GM19351 (cell line): ENCODE results near the gene TREML4.
"Not testable (repeated sequence)": the region's sequence is repeated elsewhere in the genome, so short reads cannot be mapped to it uniquely, and the experiment has no call there.

Experiments used
- ATAC-seq: cut with Tn5 transposase; IDR thresholded peaks from one replicate; pipeline ENCODE4 v1.9.1; 2021; ENCODE audit warnings: mild to moderate bottlenecking, moderate library complexity; ENCODE audit not compliant: unreplicated experiment

Gene TREML4, protein sequence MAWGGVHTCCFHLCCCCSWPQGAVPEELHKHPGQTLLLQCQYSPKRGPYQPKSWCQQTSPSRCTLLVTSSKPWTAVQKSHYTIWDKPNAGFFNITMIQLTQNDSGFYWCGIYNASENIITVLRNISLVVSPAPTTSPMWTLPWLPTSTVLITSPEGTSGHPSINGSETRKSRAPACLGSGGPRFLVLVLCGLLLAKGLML

DNA sequence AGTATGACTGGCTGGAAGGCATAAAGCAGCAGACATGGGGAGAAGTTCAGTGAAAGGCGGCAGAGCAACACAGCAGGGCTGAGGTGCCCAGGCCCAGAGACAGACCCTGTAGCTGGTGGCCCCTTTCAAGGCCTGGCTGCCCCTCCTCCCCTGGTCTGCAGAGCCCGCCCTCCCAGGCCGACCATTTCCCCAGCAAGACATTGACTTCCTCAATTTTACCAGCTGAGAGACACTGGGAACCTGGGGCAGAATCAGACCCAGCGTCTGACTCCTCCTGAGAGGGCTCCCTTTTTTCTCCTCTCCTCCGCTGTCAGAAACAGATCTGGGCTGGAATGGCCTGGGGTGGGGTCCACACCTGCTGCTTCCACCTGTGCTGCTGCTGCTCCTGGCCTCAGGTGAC is at the start of gene TREML4:
TREML4 (plus strand) TSS at position 254 of the 400 bp plus-strand sequence; CDS start at position 333, 79 bp downstream.
- no peak for ATAC-seq

DNA sequence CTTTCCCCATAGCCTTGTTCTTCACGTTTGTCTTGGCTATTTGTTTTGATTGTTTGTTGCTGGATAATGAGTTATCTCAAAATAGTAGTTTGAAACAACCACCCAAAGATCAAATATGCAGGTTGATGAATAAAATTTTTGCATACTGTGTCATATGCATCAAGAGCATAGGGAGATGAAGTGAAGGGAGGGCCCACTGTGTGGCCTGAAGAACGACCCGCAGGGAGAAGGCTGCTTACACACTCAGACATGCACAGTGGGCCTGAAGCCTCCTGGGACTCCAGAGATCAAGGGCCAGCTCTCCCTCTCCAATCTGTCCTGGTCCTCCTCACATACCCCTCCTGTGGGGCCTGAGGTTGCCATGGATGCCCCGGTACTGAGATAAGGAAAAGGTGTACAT is 49.0 kb upstream of the TREML4 start:
- ATAC-seq = no peak

DNA sequence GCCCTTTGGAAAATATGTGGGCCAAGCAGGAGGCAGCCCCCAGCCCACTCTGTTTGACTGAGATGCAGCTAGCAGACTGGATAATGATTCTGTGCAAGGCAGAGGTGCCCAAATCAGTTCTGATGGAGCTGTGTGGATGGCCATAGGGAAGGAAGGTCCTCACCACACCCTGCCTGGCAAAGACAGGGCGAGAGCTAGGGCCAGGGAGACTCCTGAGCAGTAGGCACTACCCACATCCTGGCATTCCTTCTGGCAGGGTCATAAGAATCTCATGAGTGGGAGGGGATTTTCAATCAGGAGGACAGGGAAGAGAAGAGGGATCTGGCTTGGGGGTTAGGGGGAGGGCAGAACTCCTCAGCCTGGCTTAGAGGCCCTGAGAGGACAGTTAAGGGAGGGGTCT is 46.6 kb upstream of the TREML4 start:
- ATAC-seq = no peak

DNA sequence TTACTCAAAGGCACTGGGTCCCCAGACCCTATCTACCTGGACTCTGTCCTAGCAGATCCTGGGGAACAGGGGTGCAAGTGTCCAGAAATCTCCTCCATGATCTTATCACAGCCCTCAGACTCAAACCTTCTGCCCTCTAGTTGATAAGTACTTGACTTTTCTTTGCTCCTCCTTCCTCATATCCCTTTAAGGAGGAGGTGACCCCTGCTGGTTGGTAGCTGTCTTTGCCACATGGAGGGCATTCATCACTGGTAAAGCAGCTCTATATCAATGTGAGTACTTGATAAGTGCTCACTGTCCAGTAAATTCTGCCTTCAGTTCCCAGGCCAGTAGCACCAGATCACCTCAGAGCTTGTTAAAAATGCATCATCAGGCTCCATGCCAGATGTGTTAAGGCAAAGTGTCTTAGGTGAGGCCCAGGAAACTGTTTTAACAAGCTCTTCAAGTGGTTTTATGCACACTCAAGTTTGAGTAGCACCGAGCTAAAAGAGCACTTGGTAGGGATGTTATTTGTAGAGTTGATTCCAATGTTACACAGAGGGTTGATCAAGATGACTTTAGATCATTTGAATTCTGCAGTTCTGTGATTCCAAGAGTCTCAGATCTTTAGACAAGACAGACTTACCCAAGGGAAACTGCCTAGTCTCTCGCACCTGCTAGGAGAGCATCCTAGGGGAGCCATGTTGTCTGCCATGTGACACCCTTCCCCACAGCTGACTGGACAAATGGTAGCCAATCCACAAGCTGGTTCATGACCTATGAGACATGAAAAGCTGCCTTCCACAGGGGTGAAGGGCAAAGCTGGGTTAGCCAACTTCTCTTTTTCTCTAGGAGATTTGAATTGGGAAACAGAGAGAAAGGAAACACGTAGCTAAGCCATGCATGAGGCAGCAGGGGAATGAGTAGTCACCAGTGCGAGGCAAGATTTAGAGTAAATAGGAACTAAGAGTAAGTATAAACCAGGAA is 45.8 kb upstream of the TREML4 start:
- ATAC-seq = no peak

DNA sequence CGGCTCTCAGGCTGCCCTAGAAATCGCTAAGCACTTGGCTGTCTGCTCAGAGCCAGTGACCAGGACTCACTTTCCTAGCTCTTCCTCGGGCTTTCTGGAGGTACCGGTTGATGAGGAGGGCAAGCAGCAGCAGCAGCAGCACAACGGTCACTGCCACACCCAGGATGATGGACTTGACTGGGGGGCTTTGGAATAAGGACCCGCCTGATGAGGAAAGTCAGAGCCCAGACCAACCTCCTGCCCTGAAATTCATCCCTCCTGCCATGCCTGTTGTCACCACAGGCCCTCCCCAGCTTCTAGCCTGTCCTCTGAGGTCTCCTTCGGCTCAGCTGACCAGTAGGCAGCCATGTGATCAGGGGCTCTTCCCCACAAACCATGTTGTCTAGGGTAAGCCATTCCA is 43.4 kb upstream of the TREML4 start:
- ATAC-seq = no peak

DNA sequence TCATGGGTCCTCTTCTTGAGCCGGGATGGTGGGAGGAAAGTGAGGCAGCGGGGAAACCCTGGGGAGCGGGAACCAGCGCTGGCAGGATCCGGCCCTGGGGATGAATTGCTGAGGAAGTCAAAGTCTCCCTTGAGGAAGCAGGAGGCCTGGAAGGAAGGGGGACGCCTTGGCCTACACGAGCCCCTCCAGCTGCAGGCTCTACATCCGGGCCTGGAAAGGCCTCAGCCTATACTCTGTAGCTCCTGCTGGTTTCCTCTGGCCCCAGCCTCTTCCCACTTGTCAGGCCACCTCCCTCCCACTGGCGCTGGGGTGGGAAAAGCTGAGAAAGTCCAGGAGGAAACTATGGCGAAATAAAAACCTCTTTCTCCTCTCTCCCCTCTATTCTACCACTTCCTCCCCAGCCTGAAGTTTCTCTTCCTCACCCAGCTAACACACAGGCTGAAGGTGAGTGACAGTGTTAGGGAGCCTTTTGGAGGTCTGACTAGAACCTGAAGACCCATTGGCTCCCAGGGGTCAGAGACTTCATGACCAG is 42.1 kb upstream of the TREML4 start:
- ATAC-seq = no peak

DNA sequence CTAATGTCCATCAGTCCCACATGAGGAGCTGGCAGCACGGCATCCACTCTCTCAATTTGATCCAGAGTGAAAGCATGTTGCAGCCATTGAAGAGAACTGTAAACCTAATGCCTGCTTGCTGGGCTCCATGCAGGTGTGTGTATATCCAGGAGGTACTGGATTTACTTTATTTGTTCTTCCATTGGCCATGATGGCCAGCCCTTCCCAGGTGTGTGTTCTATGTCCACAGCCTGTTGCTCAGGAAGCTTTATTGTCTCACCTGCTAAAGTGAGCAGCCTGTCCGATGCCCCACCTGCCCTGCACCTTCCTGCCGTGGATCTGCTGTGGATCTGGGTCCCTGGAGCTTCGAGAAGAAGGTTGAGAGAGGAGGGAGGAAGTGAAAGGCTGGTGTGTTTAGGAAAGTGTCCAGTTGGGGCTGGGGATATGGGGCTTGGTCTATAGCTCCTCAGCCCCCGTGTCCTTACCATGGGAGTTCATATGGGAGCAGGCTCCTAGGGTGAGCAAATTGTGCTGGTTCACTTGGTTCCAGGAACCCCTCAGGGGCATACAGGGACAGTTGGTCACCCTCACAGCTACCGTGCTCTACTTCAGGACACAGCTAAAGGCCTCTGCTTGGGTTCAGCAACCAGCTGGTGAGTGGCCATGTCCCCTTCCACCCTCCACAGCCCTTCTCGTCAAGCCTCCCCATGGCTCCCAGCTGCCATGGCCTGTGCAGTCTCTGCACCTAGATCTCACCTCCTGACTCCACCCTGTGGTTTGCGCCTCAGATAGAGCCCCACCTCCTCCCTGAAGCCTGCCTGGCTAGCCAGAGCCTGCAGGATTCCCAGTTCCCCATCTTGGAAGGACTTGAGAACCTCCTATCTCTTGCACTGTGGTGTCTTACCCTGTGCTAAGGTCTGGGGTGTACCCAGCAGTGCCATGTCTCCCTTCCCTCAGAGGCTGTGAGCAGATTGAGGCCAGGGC is 39.9 kb upstream of the TREML4 start:
- ATAC-seq = no peak

DNA sequence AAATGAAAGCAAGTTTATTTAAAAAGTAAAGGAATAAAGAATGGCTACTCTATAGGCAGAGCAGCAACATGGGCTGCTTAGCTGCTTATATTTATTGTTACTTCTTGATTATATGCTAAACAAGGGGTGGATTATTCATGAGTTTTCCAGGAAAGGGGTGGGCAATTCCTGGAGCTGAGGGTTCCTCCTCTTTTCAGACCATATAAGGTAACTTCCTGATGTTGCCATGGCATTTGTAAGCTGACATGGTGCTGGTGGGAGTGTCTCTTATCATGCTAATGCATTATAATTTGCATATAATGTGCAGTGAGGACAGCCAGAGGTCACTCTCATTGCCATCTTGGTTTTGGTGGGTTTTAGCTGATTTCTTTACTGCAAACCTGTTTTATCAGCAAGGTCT is 39.1 kb upstream of the TREML4 start:
- not testable (repeated sequence) for ATAC-seq

DNA sequence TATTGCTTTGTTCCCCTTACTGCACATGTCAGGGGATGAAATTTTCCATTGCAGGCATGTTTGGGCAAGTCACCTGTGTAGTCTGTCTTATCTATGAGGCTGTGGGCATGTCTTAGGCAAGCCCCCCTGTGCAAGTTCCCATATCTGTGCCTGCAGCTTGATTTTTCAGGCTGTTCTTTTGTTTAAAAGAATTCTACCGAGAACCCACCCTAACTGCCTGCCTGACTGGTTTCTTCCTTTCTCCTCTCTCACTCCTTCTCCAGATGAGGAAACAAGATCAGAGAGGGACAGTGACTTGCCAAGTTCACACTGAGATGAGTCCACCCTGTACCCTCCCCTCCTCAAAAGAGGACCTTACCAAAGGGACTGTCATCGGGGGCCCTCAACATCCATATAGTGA is 38.2 kb upstream of the TREML4 start:
- ATAC-seq = no peak

DNA sequence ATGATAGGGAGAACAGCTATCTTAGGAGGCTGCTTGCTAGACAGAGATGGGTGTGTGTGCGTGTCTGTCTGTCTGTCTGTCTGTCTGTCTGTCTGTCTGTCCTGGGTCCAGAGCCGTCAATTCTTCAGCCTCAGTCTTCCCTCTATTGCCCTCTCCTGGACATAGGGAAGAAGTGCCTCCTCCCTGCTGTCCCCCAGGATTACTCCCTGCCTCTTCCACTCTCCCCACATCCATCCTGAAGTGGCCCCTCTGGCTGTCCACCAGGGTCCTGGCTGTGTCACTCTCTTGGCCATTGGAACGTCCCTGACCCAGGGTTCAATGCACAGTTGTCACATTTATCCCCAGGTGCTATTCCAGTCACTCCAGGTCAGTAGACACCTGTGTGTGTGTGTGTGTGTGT is 37.4 kb upstream of the TREML4 start:
- ATAC-seq = no peak

DNA sequence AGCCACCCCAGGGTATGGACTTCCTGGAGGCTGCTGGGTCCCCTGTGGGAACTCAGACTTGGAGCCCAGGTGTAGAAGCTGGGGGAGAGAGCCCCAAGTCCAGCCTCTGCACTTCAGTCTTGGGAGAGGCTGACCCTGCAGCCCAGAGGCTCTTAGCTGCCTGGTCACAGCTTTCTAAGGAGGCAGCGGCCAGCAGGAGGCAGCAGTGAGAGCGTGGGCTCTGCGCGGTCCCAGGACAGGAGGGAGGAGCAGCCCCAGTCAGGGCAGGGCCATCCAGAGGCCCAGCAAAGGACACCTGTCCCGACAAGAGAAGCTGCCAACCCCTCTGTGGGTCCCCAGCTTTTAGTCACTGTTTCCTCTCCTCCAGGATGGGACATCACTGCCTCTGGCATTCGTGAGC is 36.6 kb upstream of the TREML4 start:
- no peak for ATAC-seq

DNA sequence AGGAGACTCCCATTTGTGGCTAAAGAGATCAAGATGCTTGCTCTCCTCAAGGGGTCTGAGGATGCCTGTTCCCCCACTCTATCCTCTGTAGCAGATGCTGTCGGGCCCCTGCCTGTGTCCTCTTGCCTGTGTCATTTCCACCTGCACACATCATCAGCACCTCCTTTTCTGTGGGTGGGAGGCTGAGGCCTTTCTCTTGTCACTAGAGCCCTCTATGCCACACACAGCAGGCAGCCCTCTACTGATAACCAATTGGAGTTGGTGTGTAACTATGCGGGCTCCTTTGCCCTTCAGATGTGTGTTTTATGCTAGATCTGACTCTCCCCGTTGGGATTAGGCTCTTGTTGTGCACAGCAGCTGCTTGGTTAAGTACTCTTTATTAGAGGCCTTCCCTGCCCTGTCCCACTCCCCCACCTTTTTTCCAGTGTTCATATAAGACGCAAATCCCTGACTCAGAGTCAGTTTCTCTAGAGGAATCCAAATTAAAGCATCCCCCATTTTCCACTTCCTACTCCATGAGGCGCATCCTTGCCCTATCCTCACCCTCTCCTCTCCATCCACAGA is 34.9 kb upstream of the TREML4 start:
- ATAC-seq = no peak

DNA sequence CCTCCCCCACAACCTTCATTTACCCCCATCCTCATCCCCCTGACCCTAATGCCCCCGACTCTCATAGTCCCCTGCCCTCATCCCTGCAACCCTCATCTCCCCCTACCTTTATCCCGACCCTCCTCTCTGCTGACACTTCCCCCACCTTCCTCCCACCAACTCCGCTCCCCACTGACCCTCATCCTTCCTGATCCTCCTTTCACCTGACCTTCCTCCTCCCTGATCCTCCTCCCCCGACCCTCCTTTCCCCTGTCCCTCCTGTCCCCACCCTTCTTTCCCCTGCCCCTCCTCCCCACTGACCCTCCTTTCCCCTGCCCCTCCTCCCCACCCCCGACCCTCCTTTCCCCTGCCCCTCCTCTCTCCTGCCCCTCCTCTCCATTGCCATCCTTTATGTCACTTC is 34.3 kb upstream of the TREML4 start:
- ATAC-seq = no peak

DNA sequence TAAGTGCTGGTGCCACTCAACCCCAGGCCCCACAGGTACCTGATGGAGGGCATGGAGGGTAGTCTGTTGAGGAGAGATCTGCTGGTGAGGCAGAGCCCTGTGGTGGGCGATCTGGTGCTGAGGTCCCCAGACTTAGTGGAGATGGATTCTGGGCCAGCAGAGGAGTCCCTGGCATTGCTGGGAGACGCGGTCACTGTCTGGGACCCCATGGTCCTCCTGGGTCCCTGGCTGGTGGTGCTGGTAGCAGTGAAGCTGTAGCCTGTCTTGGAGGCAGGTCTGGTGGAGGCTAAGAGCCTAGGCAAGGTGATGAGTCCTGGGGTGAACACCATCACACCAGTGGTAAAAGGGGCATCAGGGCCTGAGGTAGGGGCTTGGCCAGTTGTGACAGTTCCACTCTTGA is 33.8 kb upstream of the TREML4 start:
- no peak for ATAC-seq

DNA sequence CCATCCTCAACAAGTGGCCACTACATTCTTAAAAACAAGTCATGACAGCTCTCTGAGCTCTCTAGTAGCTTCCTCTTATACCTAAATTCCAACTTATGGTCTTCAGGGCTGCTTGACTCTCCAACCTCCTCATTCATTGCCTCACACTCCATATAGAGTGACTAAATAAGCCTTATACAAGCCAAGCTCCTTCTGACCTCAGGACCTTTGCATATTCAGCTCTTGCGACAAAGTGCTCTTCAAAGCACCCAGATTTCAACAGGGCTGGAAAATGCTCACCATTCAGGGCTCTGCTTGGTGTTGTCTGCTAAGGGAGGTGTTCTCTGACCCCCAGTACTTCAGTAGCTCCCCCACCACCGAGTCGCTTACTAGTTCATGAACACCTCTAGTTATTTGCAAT is 30.9 kb upstream of the TREML4 start:
- no peak for ATAC-seq

DNA sequence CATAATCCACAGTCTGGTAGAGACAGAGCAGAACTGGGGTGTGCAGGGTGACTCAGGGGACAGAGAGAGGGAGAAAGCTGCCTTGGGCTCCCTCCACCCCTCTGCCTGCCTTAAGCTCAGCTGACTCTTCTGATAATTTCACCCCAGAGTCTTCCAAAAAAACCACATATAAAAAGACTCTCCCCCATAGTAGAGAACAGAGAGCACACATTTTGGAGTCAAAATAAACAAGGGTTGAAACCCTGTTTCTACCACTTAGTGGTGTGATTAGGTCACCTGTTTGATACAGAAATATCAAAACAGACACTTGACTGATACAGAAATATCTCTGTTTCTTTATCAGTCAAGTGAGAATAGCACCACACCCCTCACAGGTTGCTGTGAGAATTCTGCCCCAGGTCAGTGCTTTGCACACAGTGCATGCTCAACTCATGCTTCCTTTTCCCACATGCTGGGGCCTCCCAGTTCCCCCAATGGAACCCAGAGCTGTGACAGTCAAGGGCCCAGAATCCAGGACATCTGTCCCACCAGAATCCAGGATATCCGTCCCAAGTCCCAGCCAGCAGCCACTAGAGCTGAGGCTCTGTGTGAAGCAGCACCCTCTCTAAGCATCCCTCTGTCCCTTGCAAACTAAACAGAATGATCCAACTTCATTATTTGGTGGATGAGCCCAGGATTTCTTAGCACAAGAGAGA is 28.4 kb upstream of the TREML4 start:
- peak; percentile 64 for ATAC-seq

DNA sequence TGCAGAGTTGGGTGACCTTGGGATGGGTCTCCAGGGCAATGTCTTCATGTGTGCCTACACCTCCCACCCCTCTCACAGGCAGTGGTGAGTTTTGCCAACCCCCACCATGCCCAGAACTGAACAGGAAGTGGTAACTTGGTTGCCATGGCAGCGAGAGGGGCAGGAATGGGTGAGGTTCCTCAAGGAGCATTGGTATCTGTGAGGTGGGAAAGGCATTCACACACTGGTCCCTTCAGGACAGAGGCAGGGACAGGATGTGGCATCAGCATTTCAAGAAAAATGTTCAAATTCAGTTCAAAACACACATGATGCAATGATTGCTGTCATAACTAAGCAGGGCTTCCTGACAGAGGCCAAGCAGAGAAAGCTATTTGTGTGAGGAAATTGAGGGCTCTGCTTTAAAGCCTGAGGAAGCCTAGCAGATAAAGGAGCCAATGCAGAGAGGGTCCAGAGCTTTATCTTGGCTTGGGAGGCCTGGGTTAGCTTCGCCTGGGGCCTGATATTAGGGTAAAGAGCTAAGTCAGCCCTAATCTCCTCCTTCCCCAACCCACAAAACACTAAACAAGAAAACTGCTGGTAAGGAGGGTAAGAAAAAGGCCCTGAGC is 27.8 kb upstream of the TREML4 start:
- ATAC-seq = peak; percentile 30

DNA sequence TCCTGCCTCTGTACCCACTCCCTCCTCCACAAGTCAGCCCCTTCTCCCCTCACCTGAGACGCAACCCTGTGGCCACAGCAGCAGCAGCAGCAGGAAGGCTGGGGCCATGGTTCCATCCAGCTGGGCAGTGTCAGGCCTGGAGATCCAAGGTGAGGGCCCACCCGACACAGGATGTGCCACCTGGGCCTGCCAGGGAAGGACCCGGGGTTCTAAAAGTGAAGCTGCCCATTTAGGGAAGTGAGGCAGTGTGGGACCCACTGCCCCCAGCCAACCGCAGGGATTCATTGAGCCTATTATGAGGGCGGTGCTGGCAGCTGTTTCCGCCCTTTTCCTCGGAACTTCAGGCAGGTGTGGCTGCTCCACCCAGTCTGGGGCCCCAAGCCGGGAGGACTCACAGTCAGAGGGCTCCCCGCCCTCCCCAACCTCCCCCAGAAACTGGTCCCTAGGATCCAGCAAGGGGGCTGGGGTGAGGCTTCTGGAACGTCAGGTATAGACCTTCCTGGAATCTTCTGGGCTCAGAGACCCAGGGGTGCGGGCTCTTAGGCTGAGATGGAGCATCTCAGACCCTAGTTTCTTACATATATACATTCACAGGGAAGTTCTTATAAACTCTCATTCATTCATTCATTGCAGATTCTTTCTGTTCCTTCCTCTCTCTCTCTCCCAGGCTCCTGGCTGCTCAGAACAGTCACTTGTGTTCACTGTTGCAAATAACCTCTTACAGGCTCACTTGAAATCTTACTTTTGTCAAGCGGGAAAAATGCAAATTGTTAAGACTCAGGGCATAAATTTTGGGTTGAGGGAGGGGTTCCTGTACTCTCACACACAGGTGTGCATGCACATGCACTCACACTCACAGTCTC is 27.0 kb upstream of the TREML4 start, which contains the start of gene TREML2:
TREML2 (minus strand) TSS at position 249 of the 863 bp plus-strand sequence; CDS start at position 108, 141 bp downstream.
- ATAC-seq = peak; percentile 26
